H1 (cell line): ENCODE measurements around the gene SMLR1. TPM values are rescaled to one million over a fixed set of nuclear protein-coding genes. Genes with fewer than 3 reads are reported as not detected.

ENCODE experiments used
- CTCF ChIA-PET: fragments of 300-600 bp; sonication (Branson Sonifier 250); formaldehyde crosslinking; loops from one replicate; lab custom pipeline; 2021; ENCODE audit not compliant: partially characterized antibody; lab: Charles Lee
- POLR2A ChIA-PET: fragments of 300-600 bp; sonication (Branson Sonifier 250); formaldehyde crosslinking; loops from one replicate; lab custom pipeline; 2021; ENCODE audit warnings: inconsistent platforms; ENCODE audit not compliant: partially characterized antibody; lab: Charles Lee
- DNase-seq, 2 experiments: peaks; one replicate each; pipeline versions ENCODE4 v3.0.0 to v3.0.0-alpha.2; 2010 to 2022; ENCODE audit warnings: low spot score in 2 of 2, low read depth in 1 of 2, mixed read lengths in 1 of 2
- FAIRE-seq: peaks from 2 replicates; lab custom pipeline; 2011; peaks lifted over from hg19 to GRCh38; lab: Jason Lieb, UNC
- H2AFZ ChIP-seq: 2 replicates; pipeline ENCODE4 v1.8.1; 2012; ENCODE audit warnings: low read length, inconsistent platforms
- H2AK5ac ChIP-seq: 2 replicates; pipeline ENCODE4 v1.6.1; 2013; ENCODE audit warnings: low read depth, low read length
- H2BK120ac ChIP-seq: replicated peaks from 2 replicates; pipeline ENCODE3; 2013; ENCODE audit warnings: low read depth, low read length, inconsistent platforms
- H2BK12ac ChIP-seq: 2 replicates; pipeline ENCODE4 v1.6.1; 2013; ENCODE audit warnings: low read depth, low read length
- H2BK15ac ChIP-seq: 2 replicates; pipeline ENCODE4 v1.6.1; 2013; ENCODE audit warnings: low read length
- H2BK20ac ChIP-seq: 2 replicates; pipeline ENCODE4 v1.6.1; 2013; ENCODE audit warnings: low read length
- H2BK5ac ChIP-seq: 2 replicates; pipeline ENCODE4 v1.6.1; 2013; ENCODE audit warnings: low read depth, low read length
- H3K14ac ChIP-seq: 2 replicates; pipeline ENCODE4 v1.6.1; 2013; ENCODE audit warnings: inconsistent platforms; ENCODE audit not compliant: insufficient read length
- H3K18ac ChIP-seq: 2 replicates; pipeline ENCODE4 v1.6.1; 2013; ENCODE audit warnings: low read length; ENCODE audit errors: extremely low read depth
- H3K23ac ChIP-seq: 2 replicates; pipeline ENCODE4 v1.6.1; 2013; ENCODE audit warnings: inconsistent platforms; ENCODE audit not compliant: insufficient read length
- H3K23me2 ChIP-seq: 2 replicates; pipeline ENCODE4 v1.6.1; 2013; ENCODE audit warnings: low read depth, low read length
- H3K27ac ChIP-seq: 2 replicates; pipeline ENCODE4 v1.6.1; 2011; ENCODE audit warnings: low read depth, low read length, inconsistent platforms
- H3K27me3 ChIP-seq, 4 experiments: replicated peaks in 1 of 4; 1 replicate in 1 of 4; 2 replicates in 3 of 4; pipeline versions ENCODE4 v1.6.1 to v1.8.1; 2011 to 2013; ENCODE audit warnings: low read length in 3 of 4, mild to moderate bottlenecking in 3 of 4, inconsistent platforms in 2 of 4, mixed read lengths in 2 of 4, moderate library complexity in 1 of 4; ENCODE audit not compliant: control insufficient read depth in 3 of 4, insufficient read depth in 3 of 4; ENCODE audit errors: extremely low read depth in 1 of 4
- H3K36me3 ChIP-seq, 4 experiments: 2 replicates each; pipeline versions ENCODE4 v1.6.1 to v1.8.1; 2011 to 2013; ENCODE audit warnings: mild to moderate bottlenecking in 4 of 4, low read length in 3 of 4, moderate library complexity in 2 of 4, control low read depth in 1 of 4, inconsistent platforms in 1 of 4; ENCODE audit not compliant: insufficient read depth in 4 of 4, control insufficient read depth in 2 of 4
- H3K4ac ChIP-seq: replicated peaks from 2 replicates; pipeline ENCODE3; 2013; ENCODE audit warnings: low read length, low read depth, mixed read lengths, inconsistent platforms; ENCODE audit not compliant: insufficient read length
- H3K4me1 ChIP-seq, 4 experiments: replicated peaks in 1 of 4; 1 replicate in 1 of 4; 2 replicates in 3 of 4; pipeline versions ENCODE4 v1.6.1 to v1.8.1; 2011 to 2013; ENCODE audit warnings: low read length in 3 of 4, inconsistent platforms in 2 of 4, mixed read lengths in 1 of 4; ENCODE audit not compliant: insufficient read depth in 4 of 4, control insufficient read depth in 3 of 4
- H3K4me2 ChIP-seq, 2 experiments: 2 replicates each; pipeline versions ENCODE4 v1.6.1 to v1.8.1; 2011 to 2013; ENCODE audit warnings: low read depth in 2 of 2, low read length in 2 of 2, control low read depth in 1 of 2, inconsistent platforms in 1 of 2, mild to moderate bottlenecking in 1 of 2; ENCODE audit not compliant: insufficient read depth in 1 of 2
- H3K4me3 ChIP-seq, 4 experiments: fragments of 200-600, 300-600 bp in 1 of 4; sonication (generic), shearing (Covaris generic), sonication (Bioruptor Twin) in 1 of 4; 2 replicates each; pipeline versions ENCODE4 v1.5.1 to v1.8.1; 2011 to 2016; ENCODE audit warnings: low read length in 4 of 4, low read depth in 3 of 4, control low read depth in 2 of 4, inconsistent platforms in 2 of 4, mild to moderate bottlenecking in 2 of 4, mixed read lengths in 1 of 4, moderate library complexity in 1 of 4; ENCODE audit not compliant: insufficient read depth in 2 of 4; ENCODE audit errors: extremely low read depth in 1 of 4
- H3K56ac ChIP-seq: replicated peaks from 2 replicates; pipeline ENCODE3; 2013; ENCODE audit warnings: low read depth, mild to moderate bottlenecking, mixed read lengths, low read length, inconsistent platforms; ENCODE audit not compliant: insufficient read length
- H3K79me1 ChIP-seq: 2 replicates; pipeline ENCODE4 v1.6.1; 2013; ENCODE audit warnings: low read depth, low read length, control low read depth
- H3K79me2 ChIP-seq, 2 experiments: 2 replicates each; pipeline versions ENCODE4 v1.6.1 to v1.8.1; 2012 to 2013; ENCODE audit warnings: low read length in 2 of 2, mild to moderate bottlenecking in 2 of 2, inconsistent platforms in 1 of 2; ENCODE audit not compliant: insufficient read depth in 2 of 2, control insufficient read depth in 1 of 2
- H3K9ac ChIP-seq, 4 experiments: replicated peaks in 1 of 4; 1 replicate in 1 of 4; 2 replicates in 3 of 4; pipeline versions ENCODE4 v1.6.1 to v1.8.1; 2011 to 2013; ENCODE audit warnings: low read depth in 3 of 4, low read length in 3 of 4, control low read depth in 2 of 4, mild to moderate bottlenecking in 2 of 4, moderate library complexity in 2 of 4, inconsistent platforms in 1 of 4; ENCODE audit errors: extremely low read depth in 1 of 4
- H3K9me3 ChIP-seq, 2 experiments: 2 replicates each; pipeline versions ENCODE4 v1.6.1 to v1.8.1; 2012 to 2013; ENCODE audit warnings: mild to moderate bottlenecking in 2 of 2, moderate library complexity in 2 of 2, control low read depth in 1 of 2, inconsistent platforms in 1 of 2, low read depth in 1 of 2, low read length in 1 of 2, mixed read lengths in 1 of 2; ENCODE audit not compliant: insufficient read depth in 2 of 2
- H4K20me1 ChIP-seq, 2 experiments: replicated peaks in 1 of 2; 2 replicates each; pipeline versions ENCODE3 to v1.8.1; 2011 to 2013; ENCODE audit warnings: inconsistent platforms in 2 of 2, low read length in 2 of 2, mild to moderate bottlenecking in 1 of 2; ENCODE audit not compliant: insufficient read depth in 2 of 2, control insufficient read depth in 1 of 2
- H4K5ac ChIP-seq: 2 replicates; pipeline ENCODE4 v1.6.1; 2013; ENCODE audit warnings: low read length, low read depth, mixed read lengths, inconsistent platforms; ENCODE audit not compliant: insufficient read length
- H4K8ac ChIP-seq: 2 replicates; pipeline ENCODE4 v1.8.0; 2013; ENCODE audit warnings: mild to moderate bottlenecking, moderate library complexity, low read length, inconsistent platforms; ENCODE audit not compliant: insufficient read depth; ENCODE audit errors: extremely low read depth
- H4K91ac ChIP-seq: replicated peaks from 2 replicates; pipeline ENCODE3; 2013; ENCODE audit warnings: low read length, mixed read lengths, inconsistent platforms; ENCODE audit not compliant: insufficient read length
- CHD1 ChIP-seq: IDR thresholded peaks from 2 replicates; pipeline ENCODE4 v1.6.1; 2012; ENCODE audit warnings: low read depth, low read length, improper control_type of control experiment
- GABPA ChIP-seq: IDR thresholded peaks from 2 replicates; pipeline ENCODE4 v1.6.1; 2011; ENCODE audit warnings: mild to moderate bottlenecking, low read length, moderate library complexity, borderline replicate concordance; ENCODE audit not compliant: insufficient read depth
- GTF2F1 ChIP-seq: IDR thresholded peaks from 2 replicates; pipeline ENCODE4 v1.6.1; 2012; ENCODE audit warnings: low read depth, low read length, improper control_type of control experiment, borderline replicate concordance
- JUN ChIP-seq: IDR thresholded peaks from 2 replicates; pipeline ENCODE4 v1.6.1; 2011; ENCODE audit warnings: low read depth, mild to moderate bottlenecking, improper control_type of control experiment, low read length
- KDM4A ChIP-seq: IDR thresholded peaks from one replicate; pipeline ENCODE4 v1.7.1; 2012; ENCODE audit warnings: low read depth, mild to moderate bottlenecking, moderate library complexity, low read length, inconsistent platforms; ENCODE audit not compliant: severe bottlenecking
- POLR2AphosphoS5 ChIP-seq: IDR thresholded peaks from 2 replicates; pipeline ENCODE4 v1.6.1; 2011; ENCODE audit warnings: low read depth, low read length
- RAD21 ChIP-seq, 2 experiments: IDR thresholded peaks in 1 of 2; conservative IDR thresholded peaks in 1 of 2; 2 replicates each; pipeline ENCODE4 v1.6.1; 2011; ENCODE audit warnings: low read depth in 2 of 2, low read length in 2 of 2, improper control_type of control experiment in 1 of 2, inconsistent platforms in 1 of 2, mild to moderate bottlenecking in 1 of 2, moderate library complexity in 1 of 2
- SAP30 ChIP-seq: fragments of 300-600 bp; sonication (generic); IDR thresholded peaks from 2 replicates; pipeline ENCODE4 v1.7.1; 2012; ENCODE audit warnings: low read length, moderate library complexity, mild to moderate bottlenecking, inconsistent platforms; ENCODE audit not compliant: insufficient read depth, insufficient replicate concordance
- TBP ChIP-seq: IDR thresholded peaks from 2 replicates; pipeline ENCODE4 v1.6.1; 2011; ENCODE audit warnings: low read depth, low read length, improper control_type of control experiment
- TCF12 ChIP-seq: IDR thresholded peaks from 2 replicates; pipeline ENCODE4 v1.6.1; 2011; ENCODE audit warnings: low read depth, mild to moderate bottlenecking, low read length
- WGBS, 2 experiments: shearing (Covaris generic) in 1 of 2; methylation state at CpG; one replicate each; pipeline versions ENCODE4 v1.1.6 to v1.1.7; 2013 to 2015; ENCODE audit warnings: low lambda C conversion rate in 2 of 2, mixed read lengths in 2 of 2, inconsistent platforms in 1 of 2, low coverage in 1 of 2, missing lambda C conversion rate in 1 of 2; ENCODE audit not compliant: insufficient replicate concordance in 2 of 2, insufficient coverage in 1 of 2, insufficient read length in 1 of 2; ENCODE audit errors: extremely low coverage in 1 of 2, missing lambda C conversion rate in 1 of 2; 5-methylcytosine and 5-hydroxymethylcytosine counted together
- polyA plus RNA-seq, 7 experiments: library from polyadenylated mRNA; depleted of rRNA in 3 of 7; stranded (reverse) in 5 of 7; unstranded in 2 of 7; fragments of >200 nt in 5 of 7; fragments of 200-250 nt in 2 of 7; gene quantifications; 1 replicate in 5 of 7; 2 replicates in 1 of 7; 4 replicates in 1 of 7; pipeline versions ENCODE4 v1.2.1 to v1.2.3, GENCODE V29; 2011 to 2013; ENCODE audit warnings: missing spikeins in 2 of 7, mixed read lengths in 2 of 7
- total RNA-seq: library from RNA; stranded (reverse); fragmentation: NEBNext Ultra II Directional; extraction: Animal tissue kit (Norgen Biotek cat#: 25700); gene quantifications from 2 replicates; pipeline ENCODE4 v1.2.1, GENCODE V29; 2021
- TF ChIP-seq, protein P1 (sequence below): IDR thresholded peaks from 2 replicates; pipeline ENCODE4 v1.6.1; 2012; ENCODE audit warnings: inconsistent platforms

Gene SMLR1
- total and polyA plus RNA-seq, 2 of the 8 experiments (the other 6 are each of a cell fraction or from before 2014, with no cell fraction given), result not detected

DNA sequence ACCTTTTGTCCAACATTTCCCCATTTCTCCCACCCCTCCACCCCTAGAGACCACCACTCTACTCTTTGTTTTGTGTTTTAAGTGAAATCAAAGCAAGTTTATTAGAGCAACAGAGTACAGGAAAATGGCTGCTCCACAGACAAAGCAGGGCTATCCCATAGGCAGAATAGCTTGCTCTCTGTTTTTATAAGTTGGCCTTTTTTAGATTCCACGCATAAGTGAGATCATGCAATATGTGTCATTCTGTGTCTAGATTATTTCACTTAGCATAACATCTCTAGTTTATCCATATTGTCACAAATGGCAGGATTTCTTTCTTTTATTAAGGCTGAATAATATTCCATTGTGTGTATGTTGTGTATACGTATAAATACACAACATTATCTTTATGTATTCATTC lies 30.1 kb upstream of the SMLR1 start:
- no peak for FAIRE-seq
- H2AFZ ChIP-seq, result no peak overlapping the region
- CTCF ChIA-PET, result no interaction called here
- TF ChIP-seq GTF2F1 (no peak), POLR2AphosphoS5 (no peak), TCF12 (no peak), CHD1 (no peak), GABPA (no peak), JUN (no peak), RAD21 (IDR thresholded peaks at IDR 0.05 in 1 of 2, conservative IDR thresholded peaks at IDR 0.05 in 1 of 2; ENCODE audit: low read depth in 2 of 2, low read length in 2 of 2) (no peak), TBP (no peak), KDM4A (no peak), SAP30 (no peak)
- TF ChIP-seq, protein P1, sequence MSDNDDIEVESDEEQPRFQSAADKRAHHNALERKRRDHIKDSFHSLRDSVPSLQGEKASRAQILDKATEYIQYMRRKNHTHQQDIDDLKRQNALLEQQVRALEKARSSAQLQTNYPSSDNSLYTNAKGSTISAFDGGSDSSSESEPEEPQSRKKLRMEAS, result no peak

More for the DNA sequence above, 30.1 kb upstream of the SMLR1 start:
- Histone ChIP-seq H3K79me1 (no peaks in the 10 kb centered on the region), H2BK12ac (no peak overlapping the region), H3K14ac (no peak overlapping the region), H3K27ac (no peak overlapping the region), H3K4ac (no peak overlapping the region), H3K18ac (no peak overlapping the region), H3K9me3 (peaks cover 0 to 11% of the 10 kb centered on the region in 2 experiments; a peak in 3 of 4 replicates), H2BK120ac (no peak overlapping the region), H3K23ac (no peak overlapping the region), H4K20me1 (no peaks in the 10 kb centered on the region), H3K56ac (no peak overlapping the region), H3K36me3 (no peaks in the 10 kb centered on the region; a peak in 2 of 8 replicates), H3K9ac (no peak overlapping the region), H2BK5ac (no peak overlapping the region), H2AK5ac (no peak overlapping the region), H3K79me2 (no peaks in the 10 kb centered on the region), H3K4me2 (no peak overlapping the region), H3K4me1 (peaks cover 0 to 6% (median 3%) of the 10 kb centered on the region in 4 experiments; a peak in 2 of 7 replicates), H3K27me3 (peaks cover 0 to 1% (median 0%) of the 10 kb centered on the region in 4 experiments; a peak in 1 of 7 replicates), H2BK20ac (no peak overlapping the region), H4K5ac (no peak overlapping the region), H3K23me2 (no peaks in the 10 kb centered on the region; the same call in 1 of the 2 replicates), H4K8ac (no peak overlapping the region), H4K91ac (no peak overlapping the region), H3K4me3 (no peak overlapping the region), H2BK15ac (no peak overlapping the region)
- no peak for DNase-seq
- POLR2A ChIA-PET, result no interaction called here
- WGBS, 2 experiments, result 87% methylated on average over 2 of the region's 2 CpGs; no CpG with 5 or more reads in 1 of the 2 experiments
